Measurements from ENCODE around the gene ADAMTS15.
A peak's percentile ranks its signal among the peaks of the same experiment; 100 is the strongest.

ADAMTS15 gene, protein sequence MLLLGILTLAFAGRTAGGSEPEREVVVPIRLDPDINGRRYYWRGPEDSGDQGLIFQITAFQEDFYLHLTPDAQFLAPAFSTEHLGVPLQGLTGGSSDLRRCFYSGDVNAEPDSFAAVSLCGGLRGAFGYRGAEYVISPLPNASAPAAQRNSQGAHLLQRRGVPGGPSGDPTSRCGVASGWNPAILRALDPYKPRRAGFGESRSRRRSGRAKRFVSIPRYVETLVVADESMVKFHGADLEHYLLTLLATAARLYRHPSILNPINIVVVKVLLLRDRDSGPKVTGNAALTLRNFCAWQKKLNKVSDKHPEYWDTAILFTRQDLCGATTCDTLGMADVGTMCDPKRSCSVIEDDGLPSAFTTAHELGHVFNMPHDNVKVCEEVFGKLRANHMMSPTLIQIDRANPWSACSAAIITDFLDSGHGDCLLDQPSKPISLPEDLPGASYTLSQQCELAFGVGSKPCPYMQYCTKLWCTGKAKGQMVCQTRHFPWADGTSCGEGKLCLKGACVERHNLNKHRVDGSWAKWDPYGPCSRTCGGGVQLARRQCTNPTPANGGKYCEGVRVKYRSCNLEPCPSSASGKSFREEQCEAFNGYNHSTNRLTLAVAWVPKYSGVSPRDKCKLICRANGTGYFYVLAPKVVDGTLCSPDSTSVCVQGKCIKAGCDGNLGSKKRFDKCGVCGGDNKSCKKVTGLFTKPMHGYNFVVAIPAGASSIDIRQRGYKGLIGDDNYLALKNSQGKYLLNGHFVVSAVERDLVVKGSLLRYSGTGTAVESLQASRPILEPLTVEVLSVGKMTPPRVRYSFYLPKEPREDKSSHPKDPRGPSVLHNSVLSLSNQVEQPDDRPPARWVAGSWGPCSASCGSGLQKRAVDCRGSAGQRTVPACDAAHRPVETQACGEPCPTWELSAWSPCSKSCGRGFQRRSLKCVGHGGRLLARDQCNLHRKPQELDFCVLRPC

DNA sequence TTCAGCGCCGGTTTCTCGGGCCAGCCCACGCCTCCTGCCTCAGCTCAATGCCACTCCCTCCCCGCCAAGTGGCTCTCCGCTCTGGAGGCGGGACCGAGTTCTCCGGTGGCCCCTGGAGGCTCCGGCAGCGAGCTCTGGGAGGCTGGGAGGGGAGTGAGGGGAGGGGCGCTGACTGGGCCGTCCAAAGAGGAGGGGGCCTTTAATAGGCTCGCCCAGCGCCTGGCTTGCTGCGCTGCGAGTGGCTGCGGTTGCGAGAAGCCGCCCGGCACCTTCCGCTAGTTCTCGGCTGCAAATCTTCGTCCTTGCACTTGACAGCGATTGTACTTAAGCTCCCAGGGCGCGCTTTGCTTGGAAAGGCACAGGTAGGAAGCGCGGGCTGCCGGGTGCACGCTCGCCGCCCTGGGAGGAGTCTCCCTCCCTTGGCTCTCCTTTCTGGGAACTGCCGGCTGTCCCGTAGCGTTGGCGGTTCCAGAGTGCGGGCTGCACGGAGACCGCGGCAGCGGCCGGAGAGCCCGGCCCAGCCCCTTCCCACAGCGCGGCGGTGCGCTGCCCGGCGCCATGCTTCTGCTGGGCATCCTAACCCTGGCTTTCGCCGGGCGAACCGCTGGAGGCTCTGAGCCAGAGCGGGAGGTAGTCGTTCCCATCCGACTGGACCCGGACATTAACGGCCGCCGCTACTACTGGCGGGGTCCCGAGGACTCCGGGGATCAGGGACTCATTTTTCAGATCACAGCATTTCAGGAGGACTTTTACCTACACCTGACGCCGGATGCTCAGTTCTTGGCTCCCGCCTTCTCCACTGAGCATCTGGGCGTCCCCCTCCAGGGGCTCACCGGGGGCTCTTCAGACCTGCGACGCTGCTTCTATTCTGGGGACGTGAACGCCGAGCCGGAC is at the start of gene ADAMTS15:
TSS of gene ADAMTS15 (plus strand) at position 230 of the 894 bp plus-strand sequence. CDS start at position 559, 329 bp downstream.
- in situ Hi-C loops (cut with MboI; ENCODE audit: low pct_unique_long_range_greater_than_20kb, low sequenced_read_pairs) = loop anchor here (25.0 kb wide), 1 partner anchor 414 kb away; no protein-coding TSS in a partner anchor
- DNase-seq = peak; percentile 86

DNA sequence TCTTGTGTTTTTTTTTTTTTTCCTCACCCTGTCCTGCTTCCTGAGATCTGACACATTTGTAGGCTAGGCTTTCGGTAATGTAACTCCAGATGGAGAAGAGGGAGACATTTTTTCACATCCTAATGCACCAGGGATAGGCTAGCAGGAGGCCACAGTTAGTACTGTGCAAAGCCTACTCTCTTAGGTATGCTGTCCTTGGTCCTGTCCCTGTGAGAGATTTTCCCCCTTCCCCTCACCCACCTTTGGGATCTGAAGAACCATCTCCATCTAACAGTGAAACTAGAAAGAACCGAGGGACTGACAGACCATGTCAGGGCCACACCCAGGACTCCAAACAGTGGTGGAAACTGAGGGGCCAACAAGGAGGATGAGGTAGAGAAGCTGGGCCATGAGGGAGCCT is 49.2 kb upstream of the ADAMTS15 start:
- in situ Hi-C loops (cut with MboI; ENCODE audit: low pct_unique_long_range_greater_than_20kb, low sequenced_read_pairs) = no loop called here
- DNase-seq = no peak

DNA sequence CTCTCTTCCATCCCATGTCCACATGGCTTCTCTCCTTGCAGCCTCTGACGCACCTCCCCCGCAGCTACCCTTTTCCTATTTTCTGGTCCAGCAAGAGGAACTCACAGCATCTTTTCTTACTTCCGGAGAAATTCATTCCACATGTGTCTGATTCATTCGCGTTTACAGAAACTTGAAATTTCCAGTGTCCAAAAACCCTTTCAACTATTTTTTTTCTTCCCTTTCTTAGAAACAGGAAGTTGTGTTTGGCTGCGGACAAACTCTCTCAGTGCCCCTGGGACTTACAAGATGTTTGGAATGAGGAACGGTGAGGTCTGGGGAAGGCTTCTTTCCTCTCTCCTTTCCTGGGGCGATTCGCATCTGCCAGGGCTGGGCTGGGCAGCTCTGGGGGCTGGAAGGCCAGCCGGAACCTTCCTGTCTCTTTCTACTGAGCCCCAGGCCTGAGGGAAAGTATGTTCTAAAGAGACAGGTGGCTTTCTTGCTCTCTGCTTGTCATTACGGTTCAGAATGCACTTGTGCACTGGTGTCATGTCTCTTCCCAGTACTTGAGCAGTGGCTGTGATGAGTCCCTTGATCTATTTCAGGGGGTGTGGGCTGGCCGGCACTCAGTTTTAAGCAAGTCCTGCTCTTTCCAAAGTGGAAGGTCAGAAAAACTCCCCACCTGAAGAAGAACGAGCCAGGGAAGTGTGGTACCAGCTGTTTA is 47.5 kb upstream of the ADAMTS15 start:
- peak; percentile 82 for DNase-seq
- in situ Hi-C loops (cut with MboI; ENCODE audit: low pct_unique_long_range_greater_than_20kb, low sequenced_read_pairs) = no loop called here

DNA sequence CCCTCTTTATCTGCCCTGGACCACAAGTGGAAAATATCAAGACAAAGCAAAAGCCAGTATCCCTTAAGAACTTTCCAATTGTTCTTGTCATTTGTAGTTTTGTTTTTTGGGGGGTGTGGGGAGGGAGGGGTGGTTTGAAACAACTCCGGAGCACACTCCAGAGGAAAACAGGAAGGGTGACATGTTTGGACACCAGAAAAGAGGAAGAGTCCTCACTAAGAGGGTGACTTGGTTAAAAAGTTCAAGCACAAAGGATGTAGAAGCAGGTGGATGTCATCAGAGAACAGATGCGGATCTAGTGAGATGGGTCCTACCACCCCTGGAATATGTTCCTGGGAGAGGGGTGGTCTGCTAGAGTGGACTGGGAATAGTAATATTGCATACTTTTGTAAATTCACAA is 45.9 kb upstream of the ADAMTS15 start:
- in situ Hi-C loops (cut with MboI; ENCODE audit: low pct_unique_long_range_greater_than_20kb, low sequenced_read_pairs) = no loop called here

DNA sequence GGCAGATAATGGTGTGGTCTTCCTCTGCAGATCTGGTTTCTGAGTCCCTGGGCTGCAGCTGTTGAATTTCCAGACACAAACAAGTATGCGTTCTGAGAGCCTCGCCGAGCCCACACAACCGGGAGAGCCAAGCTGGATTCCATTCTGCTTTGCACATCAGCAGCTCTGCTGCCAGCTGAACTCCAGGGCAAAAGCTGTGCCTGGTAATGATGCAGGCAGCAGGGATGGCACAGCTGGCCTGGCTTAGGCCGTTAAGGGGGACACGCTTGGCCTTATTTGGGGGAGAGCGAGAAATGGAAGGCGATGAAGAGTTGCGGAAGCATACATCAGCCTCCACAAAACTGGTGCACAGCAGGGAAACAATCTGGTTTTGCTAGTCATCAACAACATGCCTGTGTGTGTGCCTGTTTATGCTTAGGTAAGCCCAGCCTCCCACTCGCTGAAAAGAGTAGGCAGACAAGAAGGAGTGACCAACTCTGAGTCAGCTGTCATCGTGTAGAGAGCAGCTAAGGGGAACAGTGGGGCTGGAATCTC is 45.1 kb upstream of the ADAMTS15 start:
- in situ Hi-C loops (cut with MboI; ENCODE audit: low pct_unique_long_range_greater_than_20kb, low sequenced_read_pairs) = no loop called here
- no peak for DNase-seq

More for the DNA sequence above, 45.9 kb upstream of the ADAMTS15 start:
- peak; percentile 29 for DNase-seq

DNA sequence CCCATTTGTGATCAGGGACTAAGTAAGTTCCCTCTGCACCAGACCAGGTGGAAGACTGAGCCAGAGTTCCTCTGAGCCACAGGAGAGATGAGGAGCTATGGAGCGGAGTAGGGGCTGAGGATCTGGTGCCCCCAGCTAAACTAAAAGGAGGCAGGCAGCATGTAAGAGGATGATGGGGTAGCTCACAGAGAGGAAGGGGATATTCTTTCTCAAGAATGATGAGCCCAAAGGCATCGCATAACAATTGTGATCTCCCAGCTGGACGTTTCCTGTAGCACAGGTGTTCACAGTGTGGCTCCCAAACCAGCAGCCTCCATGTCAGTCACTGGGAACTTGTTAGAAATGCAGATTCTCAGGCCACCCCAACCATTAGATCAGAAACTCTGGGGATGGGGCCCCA is 44.5 kb upstream of the ADAMTS15 start:
- no peak for DNase-seq

DNA sequence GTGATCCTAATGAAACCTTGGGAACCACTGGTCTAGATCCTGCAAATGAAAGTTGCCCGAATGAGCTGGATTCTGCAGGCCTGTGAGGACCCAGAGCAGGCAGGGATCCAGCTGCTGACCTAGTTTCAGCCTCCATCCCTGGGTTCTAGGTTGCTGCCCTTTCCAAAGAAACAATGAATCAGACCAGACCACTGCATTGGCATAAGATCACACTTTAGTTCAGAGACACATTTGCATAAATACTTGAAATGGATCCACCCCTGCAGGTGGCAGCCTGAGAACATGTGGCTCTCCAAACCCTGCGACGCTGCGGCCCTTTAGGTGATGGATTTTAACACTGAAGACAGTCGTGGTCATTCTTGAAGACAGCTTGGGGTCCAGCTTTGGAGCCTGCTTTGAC is 43.7 kb upstream of the ADAMTS15 start:
- in situ Hi-C loops (cut with MboI; ENCODE audit: low pct_unique_long_range_greater_than_20kb, low sequenced_read_pairs) = no loop called here

More for the DNA sequence above, 44.5 kb upstream of the ADAMTS15 start:
- in situ Hi-C loops (cut with MboI; ENCODE audit: low pct_unique_long_range_greater_than_20kb, low sequenced_read_pairs) = no loop called here

DNA sequence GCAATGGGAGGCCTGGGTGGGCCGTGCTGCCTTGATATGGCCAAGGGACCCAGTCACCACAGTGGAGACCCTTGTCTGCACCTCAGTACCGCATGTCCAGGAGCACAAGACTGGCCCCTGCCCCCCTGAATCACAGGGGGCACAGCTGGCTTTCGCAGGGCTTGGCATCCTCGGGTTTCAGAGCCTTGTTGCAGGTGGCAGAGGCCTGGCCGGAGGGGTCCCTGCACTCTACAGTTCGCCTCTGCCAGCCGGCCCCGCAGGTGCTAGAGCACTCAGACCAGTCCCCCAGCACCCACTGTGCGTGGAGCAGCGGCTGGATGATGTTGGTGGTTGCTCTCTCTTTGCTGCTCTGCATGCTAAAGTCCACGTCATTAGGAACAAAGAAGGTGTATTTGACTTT is 43.0 kb upstream of the ADAMTS15 start:
- no peak for DNase-seq
- in situ Hi-C loops (cut with MboI; ENCODE audit: low pct_unique_long_range_greater_than_20kb, low sequenced_read_pairs) = no loop called here

More for the DNA sequence above, 43.7 kb upstream of the ADAMTS15 start:
- no peak for DNase-seq

DNA sequence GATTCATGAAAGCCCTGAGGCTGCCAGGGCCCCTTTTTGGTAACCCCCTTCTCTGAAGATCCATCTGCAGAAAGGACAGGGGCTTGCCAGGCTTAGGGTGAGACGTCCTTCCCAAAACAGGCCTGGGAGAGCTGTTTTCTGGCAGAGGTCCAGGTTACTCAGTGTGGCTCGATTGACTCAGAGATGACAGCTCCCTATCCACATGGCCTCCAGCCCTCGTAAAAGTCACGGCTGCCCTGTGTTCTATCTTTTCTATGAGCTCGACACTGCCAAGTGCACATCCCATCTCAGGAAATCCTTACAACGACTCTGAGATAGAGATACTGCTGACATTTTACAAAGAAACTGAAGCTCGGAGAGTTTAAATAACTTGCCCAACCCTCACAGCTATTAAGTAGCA is 40.5 kb upstream of the ADAMTS15 start:
- in situ Hi-C loops (cut with MboI; ENCODE audit: low pct_unique_long_range_greater_than_20kb, low sequenced_read_pairs) = no loop called here
- DNase-seq = no peak

DNA sequence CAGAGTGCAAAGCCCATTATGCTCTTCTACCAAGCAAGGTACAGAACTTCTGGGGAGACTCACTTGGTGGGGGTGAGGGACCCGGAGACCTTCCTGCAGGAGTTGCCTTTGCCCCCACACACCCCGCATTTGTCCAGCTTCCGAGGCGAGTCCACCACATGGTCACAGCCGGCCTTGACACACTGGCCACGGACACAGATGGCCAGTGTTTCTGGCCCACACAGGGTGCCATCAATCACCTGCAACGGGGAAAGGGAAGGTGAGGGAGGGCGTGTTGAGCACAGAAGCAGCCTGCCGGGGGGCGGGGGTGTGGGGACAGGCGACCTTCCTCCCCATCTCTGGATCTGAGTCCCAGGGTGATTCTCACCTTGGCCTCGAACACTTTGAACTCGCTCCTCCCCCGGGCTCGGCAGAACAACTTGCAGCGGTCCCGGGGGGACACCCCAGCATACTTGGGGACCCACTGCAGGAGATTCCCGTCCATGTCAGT is 40.0 kb upstream of the ADAMTS15 start:
- in situ Hi-C loops (cut with MboI; ENCODE audit: low pct_unique_long_range_greater_than_20kb, low sequenced_read_pairs) = no loop called here
- DNase-seq = no peak

DNA sequence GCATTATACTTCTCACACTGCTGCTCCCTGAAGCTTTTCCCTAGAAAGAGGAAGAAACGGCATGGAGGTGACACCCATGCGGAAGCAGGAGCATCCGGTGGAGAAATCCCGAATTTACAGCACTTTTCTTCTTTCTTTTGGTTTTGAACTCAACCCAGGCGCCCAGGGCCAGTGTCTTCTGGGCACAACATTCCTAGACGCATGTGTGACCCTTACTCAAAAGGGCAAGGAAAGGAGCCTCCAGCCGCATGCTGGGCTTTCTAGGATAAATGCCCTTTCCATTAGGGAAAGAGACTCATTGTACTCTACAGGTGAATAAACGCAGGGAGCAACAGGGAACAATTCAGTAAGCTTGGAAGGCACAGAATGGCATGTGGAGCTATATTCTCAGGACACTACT is 39.5 kb upstream of the ADAMTS15 start:
- in situ Hi-C loops (cut with MboI; ENCODE audit: low pct_unique_long_range_greater_than_20kb, low sequenced_read_pairs) = no loop called here
- no peak for DNase-seq

DNA sequence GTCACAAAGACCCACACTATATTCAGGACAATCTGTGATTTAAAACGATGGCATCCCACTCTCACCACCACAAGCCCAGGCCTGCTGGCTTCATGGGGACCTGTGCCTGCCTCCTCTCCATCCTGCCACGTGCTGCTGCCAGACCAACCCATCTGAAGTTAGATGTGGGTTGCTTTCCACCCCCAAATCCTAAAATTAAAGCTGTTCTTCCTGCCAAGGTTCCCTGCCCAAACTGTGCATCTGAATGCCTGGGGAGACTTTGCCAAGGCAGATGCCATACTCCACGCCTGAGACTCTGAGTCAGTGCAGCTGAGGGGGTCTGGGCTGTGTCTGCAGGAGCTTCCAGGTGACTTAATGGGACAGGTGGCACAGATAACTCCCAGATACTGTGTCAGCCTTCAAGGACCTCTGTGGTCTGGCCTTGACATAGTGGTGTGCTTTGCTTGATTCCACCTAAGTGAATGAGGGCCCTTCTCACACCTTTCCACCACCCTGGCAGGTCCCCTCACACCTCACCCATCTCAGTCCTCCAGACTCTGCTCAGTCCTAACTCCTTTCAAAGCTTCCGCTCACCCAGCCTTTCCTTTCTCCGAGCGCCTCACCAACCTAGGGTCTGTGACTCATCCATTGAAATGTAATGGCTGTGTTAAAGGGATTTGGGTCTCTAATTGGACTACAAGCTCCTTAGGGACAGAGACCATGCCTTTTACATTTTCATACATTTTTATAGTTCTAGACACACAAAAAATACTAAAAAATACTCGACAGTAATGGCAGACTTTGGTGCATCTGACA is 38.7 kb upstream of the ADAMTS15 start:
- no peak for DNase-seq

DNA sequence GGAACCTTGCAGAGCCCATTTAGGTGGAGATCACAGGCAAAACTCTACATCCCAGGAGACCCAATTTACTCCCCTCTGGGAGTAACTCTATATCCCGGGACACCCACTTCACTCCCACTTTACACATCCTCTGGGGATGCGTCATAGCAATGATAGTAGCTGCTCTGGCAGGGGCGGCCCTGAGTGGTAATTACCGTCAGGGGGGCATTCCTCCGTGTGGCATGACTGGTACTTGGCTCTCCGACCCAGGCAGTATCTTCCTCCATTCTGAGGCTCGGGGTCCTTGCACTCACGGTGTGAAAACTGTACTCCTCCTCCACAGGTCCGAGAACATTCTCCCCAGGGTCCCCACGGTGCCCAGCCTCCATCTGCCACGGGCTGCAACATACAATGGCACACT is 37.2 kb upstream of the ADAMTS15 start:
- DNase-seq = no peak
- in situ Hi-C loops (cut with MboI; ENCODE audit: low pct_unique_long_range_greater_than_20kb, low sequenced_read_pairs) = no loop called here

More for the DNA sequence above, 38.7 kb upstream of the ADAMTS15 start:
- in situ Hi-C loops (cut with MboI; ENCODE audit: low pct_unique_long_range_greater_than_20kb, low sequenced_read_pairs) = no loop called here

DNA sequence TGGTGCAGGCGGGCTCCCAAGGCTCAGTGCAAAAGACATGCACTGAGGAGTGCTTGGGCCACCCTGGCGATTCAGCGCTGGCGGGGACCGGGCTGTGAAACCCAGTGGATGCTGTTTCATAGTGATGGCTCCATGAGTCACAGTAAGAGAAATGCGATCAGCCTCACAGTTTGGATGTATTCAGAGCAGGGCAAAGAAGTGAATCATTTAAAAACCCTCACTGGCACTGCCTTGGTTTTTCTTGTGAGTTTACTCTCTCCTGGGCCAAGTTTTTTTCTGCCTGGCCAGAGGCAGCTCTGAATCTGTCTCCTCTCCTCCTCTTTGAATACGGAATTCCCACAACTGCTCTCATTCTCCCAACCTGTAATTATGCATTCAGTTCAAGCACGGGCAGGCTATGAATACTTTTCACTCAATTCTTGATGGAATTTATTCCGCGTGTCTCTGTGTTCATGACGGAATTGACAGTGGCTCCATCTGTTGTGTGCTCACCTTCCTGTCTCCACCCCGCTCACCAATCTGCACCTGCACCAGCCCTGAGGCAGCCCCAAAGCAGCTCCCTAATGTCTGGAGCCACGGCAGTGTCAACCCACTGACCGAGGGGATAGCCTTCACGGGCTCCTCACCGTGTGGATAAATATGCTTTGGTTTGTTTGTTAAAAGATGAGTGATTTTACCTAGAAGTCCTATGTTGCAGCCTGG is 34.9 kb upstream of the ADAMTS15 start:
- in situ Hi-C loops (cut with MboI; ENCODE audit: low pct_unique_long_range_greater_than_20kb, low sequenced_read_pairs) = no loop called here
- DNase-seq = no peak

DNA sequence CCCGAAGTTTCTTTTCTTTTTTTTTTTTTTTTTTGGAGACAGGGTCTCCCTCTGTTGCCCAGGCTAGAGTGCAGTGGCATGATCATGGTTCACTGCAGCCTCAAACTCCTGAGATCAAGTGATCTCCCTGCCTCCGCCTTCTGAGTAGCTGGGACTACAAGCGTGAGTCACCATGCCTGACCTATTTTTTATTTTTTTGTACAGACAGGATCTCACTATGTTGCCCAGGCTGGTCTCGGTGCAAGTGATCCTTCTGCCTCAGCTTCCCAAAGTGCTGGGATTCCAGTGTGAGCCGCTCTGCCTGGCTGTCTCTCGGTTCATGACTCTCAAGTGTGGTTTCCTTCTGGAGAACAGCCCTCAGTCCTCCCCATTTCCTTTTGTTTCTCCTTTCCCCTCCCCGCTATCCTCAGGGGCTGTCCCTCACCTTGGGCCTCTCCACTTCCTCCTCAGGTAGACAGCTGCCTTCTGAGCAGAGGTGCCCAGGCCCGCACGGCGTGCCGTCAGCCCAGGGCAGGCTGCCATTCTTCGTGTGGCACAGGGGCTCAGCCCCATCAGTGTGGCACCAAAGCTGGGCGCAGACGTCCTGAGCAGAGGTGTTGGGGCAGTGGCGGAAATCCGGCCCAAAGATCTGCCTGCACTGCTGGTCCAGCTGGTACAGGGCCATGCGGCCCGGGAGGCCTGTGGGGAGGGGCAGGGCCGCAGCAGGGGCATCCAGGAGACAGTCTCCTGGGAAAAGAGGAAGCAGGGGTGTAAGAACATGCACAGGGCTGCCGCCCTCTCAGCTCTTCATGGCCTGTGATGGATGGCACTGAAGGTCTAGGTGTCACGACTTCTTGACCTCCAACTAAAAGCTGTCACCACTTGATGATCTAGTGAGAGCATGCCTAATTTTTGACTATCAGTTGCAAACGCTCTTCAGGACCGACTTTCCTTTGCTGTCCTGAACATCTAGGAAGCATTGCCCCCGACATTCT is 34.1 kb upstream of the ADAMTS15 start:
- in situ Hi-C loops (cut with MboI; ENCODE audit: low pct_unique_long_range_greater_than_20kb, low sequenced_read_pairs) = no loop called here
- DNase-seq = no peak
